Osteoblast (primary cell): ENCODE results near the gene EPB41L3. TPM values are rescaled to one million over a fixed set of nuclear protein-coding genes. Genes with fewer than 3 reads are reported as not detected.

ENCODE experiments used
- DNase-seq: peaks from one replicate; pipeline ENCODE4 v3.0.0; 2011; ENCODE audit warnings: low spot score, mixed read lengths; ENCODE audit not compliant: insufficient read length; ENCODE audit errors: missing footprints
- H2AFZ ChIP-seq: 2 replicates; pipeline ENCODE4 v1.6.0; 2011; ENCODE audit warnings: mild to moderate bottlenecking, low read length
- H3K27ac ChIP-seq: 2 replicates; pipeline ENCODE4 v1.5.1; 2011; ENCODE audit warnings: mild to moderate bottlenecking, low read depth, low read length, moderate library complexity
- H3K27me3 ChIP-seq: 2 replicates; pipeline ENCODE4 v1.6.0; 2012; ENCODE audit warnings: mild to moderate bottlenecking, control low read depth, inconsistent platforms, low read length, moderate library complexity; ENCODE audit not compliant: insufficient read depth
- H3K36me3 ChIP-seq: 2 replicates; pipeline ENCODE4 v1.5.1; 2011; ENCODE audit warnings: mild to moderate bottlenecking, low read length, control low read depth, moderate library complexity; ENCODE audit not compliant: insufficient read depth
- H3K4me1 ChIP-seq: 2 replicates; pipeline ENCODE4 v1.5.1; 2011; ENCODE audit warnings: mild to moderate bottlenecking, low read length, control low read depth, moderate library complexity; ENCODE audit not compliant: insufficient read depth
- H3K4me2 ChIP-seq: 2 replicates; pipeline ENCODE4 v1.6.0; 2011; ENCODE audit warnings: mild to moderate bottlenecking, low read length; ENCODE audit not compliant: insufficient read depth
- H3K4me3 ChIP-seq: fragments of 200-600 bp; sonication (generic); 3 replicates; pipeline ENCODE4 v1.5.1; 2012; ENCODE audit warnings: mild to moderate bottlenecking, low read length, inconsistent platforms; ENCODE audit not compliant: insufficient read depth
- H3K79me2 ChIP-seq: 2 replicates; pipeline ENCODE4 v1.6.0; 2012; ENCODE audit warnings: mild to moderate bottlenecking, low read length, control low read depth, inconsistent platforms; ENCODE audit not compliant: insufficient read depth
- H3K9me3 ChIP-seq: 2 replicates; pipeline ENCODE4 v1.5.1; 2011; ENCODE audit warnings: low read depth, low read length, control low read depth
- H4K20me1 ChIP-seq: 2 replicates; pipeline ENCODE4 v1.6.0; 2012; ENCODE audit warnings: mild to moderate bottlenecking, low read length, control low read depth; ENCODE audit not compliant: insufficient read depth
- CTCF ChIP-seq: IDR thresholded peaks from 2 replicates; pipeline ENCODE4 v1.5.1; 2011; ENCODE audit warnings: mild to moderate bottlenecking, low read depth, low read length, moderate library complexity; ENCODE audit errors: extremely low read depth
- total RNA-seq: library from RNA; depleted of rRNA; stranded (reverse); fragments of >200 nt; gene quantifications from 2 replicates; pipeline ENCODE4 v1.2.3, GENCODE V29; 2012

The EPB41L3 gene
- total RNA-seq, 1 donor: 0.72 TPM

GRCh38 chr18:5419601-5420000 is 124.2 kb downstream of the EPB41L3 start:
- Histone ChIP-seq H3K27me3 (no peaks in the 10 kb centered on the region), H3K79me2 (no peaks in the 10 kb centered on the region)

GRCh38 chr18:5419030-5419429 is 124.8 kb downstream of the EPB41L3 start:
- no peak overlapping the region for H3K4me3 ChIP-seq
- H3K36me3 ChIP-seq: no peaks in the 10 kb centered on the region
- no peaks in the 10 kb centered on the region for H3K27me3 ChIP-seq
- DNase-seq: no peak
- no peak overlapping the region for H3K27ac ChIP-seq
- H3K4me1 ChIP-seq: no peaks in the 10 kb centered on the region
- H3K4me2 ChIP-seq: no peak overlapping the region
- H3K79me2 ChIP-seq: no peaks in the 10 kb centered on the region
- H2AFZ ChIP-seq: no peak overlapping the region
- no peak for TF ChIP-seq CTCF
- H3K9me3 ChIP-seq: no peaks in the 10 kb centered on the region
- H4K20me1 ChIP-seq: no peaks in the 10 kb centered on the region

More at GRCh38 chr18:5419601-5420000, 124.2 kb downstream of the EPB41L3 start:
- DNase-seq: no peak
- Histone ChIP-seq H4K20me1 (no peaks in the 10 kb centered on the region), H3K4me2 (no peak overlapping the region), H3K4me1 (no peaks in the 10 kb centered on the region), H3K27ac (no peak overlapping the region), H3K36me3 (no peaks in the 10 kb centered on the region), H2AFZ (no peak overlapping the region), H3K9me3 (no peaks in the 10 kb centered on the region), H3K4me3 (no peak overlapping the region)
- TF ChIP-seq CTCF: no peak

- TF ChIP-seq CTCF: no peak
- no peaks in the 10 kb centered on the region for H3K79me2 ChIP-seq
- no peaks in the 10 kb centered on the region for H3K4me1 ChIP-seq
- H4K20me1 ChIP-seq: no peaks in the 10 kb centered on the region
- no peak overlapping the region for H3K4me3 ChIP-seq
- no peak for DNase-seq
- H3K27me3 ChIP-seq: no peaks in the 10 kb centered on the region
- H3K9me3 ChIP-seq: no peaks in the 10 kb centered on the region
- no peaks in the 10 kb centered on the region for H3K36me3 ChIP-seq
- no peak overlapping the region for H3K27ac ChIP-seq
- H2AFZ ChIP-seq: no peak overlapping the region
- H3K4me2 ChIP-seq: no peak overlapping the region
Observed at GRCh38 chr18:5417342-5417741, 126.5 kb downstream of the EPB41L3 start.

- Histone ChIP-seq H2AFZ (no peak overlapping the region), H4K20me1 (no peaks in the 10 kb centered on the region), H3K4me1 (no peaks in the 10 kb centered on the region), H3K36me3 (no peaks in the 10 kb centered on the region), H3K4me3 (no peak overlapping the region), H3K27ac (no peak overlapping the region), H3K4me2 (no peak overlapping the region), H3K9me3 (no peaks in the 10 kb centered on the region), H3K27me3 (no peaks in the 10 kb centered on the region), H3K79me2 (no peaks in the 10 kb centered on the region)
- no peak for TF ChIP-seq CTCF
- no peak for DNase-seq
Observed at GRCh38 chr18:5416112-5416511, 127.7 kb downstream of the EPB41L3 start.
